HG03575 (cell line): Measurements from ENCODE around the gene TMEM126A.
A peak's percentile ranks its signal among the peaks of the same experiment; 100 is the strongest.
"Not testable (repeated sequence)": the region's sequence is repeated elsewhere in the genome, so short reads cannot be mapped to it uniquely, and the experiment has no call there.

Source experiments
- ATAC-seq: cut with Tn5 transposase; IDR thresholded peaks from one replicate; pipeline ENCODE4 v1.9.1; 2021; ENCODE audit not compliant: unreplicated experiment, insufficient number of reproducible peaks, low FRiP score; ENCODE audit errors: extremely low read depth

TMEM126A gene

DNA sequence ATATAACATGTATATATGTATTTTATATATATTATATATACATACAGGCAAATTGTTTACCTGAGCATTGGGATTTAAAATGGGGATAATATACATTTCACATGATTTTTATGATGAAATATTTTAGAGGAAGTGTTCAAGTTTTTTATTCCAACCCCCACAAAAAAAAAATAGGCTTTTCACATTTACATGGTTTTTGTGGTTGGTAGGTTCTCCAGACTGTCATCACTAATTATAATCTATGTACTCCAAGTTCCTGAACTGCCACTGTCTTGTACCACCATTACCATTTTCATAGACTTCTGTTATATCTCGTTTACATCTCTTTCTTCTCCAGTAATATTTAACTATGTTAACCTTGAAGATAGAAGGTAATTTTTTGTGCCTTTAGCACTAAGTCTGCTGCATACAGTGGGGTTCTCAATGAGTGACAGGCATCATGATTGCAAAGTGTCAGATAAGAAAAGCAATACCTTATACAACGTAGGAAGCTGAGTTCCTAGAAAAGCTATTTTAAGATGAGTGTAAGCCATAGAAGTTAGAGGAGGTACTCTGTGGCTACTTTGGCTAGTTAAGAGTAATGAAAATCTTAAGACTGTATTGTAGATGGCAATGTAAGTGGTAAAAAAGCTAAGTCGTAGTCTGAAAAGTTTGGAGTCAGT lies 5.2 kb downstream of the TMEM126A start:
- no peak for ATAC-seq

DNA sequence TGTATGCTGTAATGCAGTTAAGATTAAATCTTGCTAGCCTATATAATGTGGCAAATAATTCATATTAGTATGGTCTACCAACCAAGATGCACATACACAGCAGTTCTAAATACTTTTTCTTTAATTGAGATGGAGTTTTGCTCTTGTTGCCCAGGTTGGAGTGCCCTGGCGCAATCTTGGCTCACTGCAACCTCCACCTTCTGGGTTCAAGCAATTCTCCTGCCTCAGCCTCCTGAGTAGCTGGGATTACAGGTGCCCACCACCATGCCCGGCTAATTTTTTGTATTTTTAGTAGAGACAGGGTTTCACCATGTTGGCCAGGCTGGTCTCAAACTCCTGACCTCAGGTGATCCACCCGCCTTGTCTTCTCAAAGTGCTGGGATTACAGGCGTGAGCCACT lies 6.6 kb downstream of the TMEM126A start:
- not testable (repeated sequence) for ATAC-seq

GRCh38 chr11:85656777-85657176 lies 9.0 kb downstream of the TMEM126A start:
- no peak for ATAC-seq

GRCh38 chr11:85658180-85658579 lies 10.4 kb downstream of the TMEM126A start:
- no peak for ATAC-seq

DNA sequence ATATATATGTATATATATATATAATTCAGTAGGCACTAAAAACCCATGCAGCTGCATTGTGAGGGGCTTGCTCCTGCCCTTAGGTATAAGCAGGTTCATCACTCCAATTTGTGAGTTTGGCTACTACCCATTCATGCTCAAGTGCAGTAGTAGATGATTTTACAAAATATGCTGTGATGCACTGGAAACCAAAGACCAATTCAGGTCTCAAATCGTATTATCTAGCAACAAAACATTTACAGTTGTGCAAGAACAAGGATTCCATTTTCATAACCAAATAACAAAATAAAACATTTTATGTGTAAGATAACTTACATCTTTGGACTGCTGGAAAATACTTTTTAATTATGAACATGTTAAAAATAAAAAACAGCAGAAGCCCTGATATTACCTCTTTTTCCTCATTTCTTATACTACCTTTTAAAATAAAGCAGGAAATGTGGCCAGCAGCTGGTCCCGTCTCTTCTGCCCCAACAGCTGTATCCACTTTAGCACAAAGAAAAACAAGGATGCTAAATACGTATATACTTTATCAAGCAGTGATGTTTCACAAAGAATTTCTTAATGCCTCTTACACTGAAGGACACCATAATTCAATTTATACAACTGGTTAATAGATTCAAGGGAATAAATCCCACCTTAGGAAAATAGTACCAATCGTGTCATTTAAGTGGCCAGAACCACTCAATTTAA lies 14.4 kb downstream of the TMEM126A start:
- ATAC-seq = no peak

- no peak for ATAC-seq
Observed at GRCh38 chr11:85663080-85663752, 15.4 kb downstream of the TMEM126A start.

GRCh38 chr11:85663753-85664614 lies 16.2 kb downstream of the TMEM126A start:
- peak; percentile 33 for ATAC-seq

GRCh38 chr11:85664615-85665481 lies 17.1 kb downstream of the TMEM126A start, which contains the start of gene CREBZF:
Gene CREBZF, minus strand, starts transcription at chr11:85665129. Its CDS starts 254 bp downstream, at chr11:85664875.
- ATAC-seq = peak; percentile 73

- ATAC-seq = no peak
Observed at GRCh38 chr11:85665733-85666132, 18.0 kb downstream of the TMEM126A start.

GRCh38 chr11:85666687-85667086 lies 18.9 kb downstream of the TMEM126A start:
- ATAC-seq = no peak

- ATAC-seq = no peak
Observed at GRCh38 chr11:85668157-85668556, 20.4 kb downstream of the TMEM126A start.

DNA sequence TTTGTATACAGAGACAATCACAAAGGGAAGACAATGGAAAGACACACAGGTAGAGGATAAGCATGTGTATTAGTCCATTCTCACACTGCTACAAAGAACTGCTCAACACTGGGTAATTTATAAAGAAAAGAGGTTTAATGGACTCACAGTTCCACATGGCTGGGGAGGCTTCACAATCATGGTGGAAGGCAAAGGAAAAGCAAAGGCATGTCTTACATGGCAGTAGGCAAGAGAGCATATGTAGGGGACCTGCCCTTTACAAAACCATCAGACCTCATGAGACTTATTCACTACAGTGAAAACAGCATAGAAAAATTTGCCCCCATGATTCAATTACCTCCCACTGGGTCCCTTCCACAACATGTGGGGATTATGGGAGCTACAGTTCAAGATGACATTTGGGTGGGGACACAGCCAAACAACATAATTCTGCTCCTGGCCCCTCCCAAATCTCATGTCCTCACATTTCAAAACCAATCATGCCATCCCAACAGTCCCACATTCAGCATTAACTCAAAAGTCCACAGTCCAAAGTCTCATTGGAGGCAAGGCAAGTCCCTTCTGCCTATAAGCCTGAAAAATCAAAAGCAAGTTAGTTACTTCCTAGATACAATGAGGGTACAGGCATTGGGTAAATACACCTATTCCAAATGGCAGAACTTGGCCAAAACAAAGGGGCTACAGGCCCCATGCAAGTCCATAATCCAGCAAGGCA lies 23.3 kb downstream of the TMEM126A start:
- ATAC-seq = not testable (repeated sequence)

DNA sequence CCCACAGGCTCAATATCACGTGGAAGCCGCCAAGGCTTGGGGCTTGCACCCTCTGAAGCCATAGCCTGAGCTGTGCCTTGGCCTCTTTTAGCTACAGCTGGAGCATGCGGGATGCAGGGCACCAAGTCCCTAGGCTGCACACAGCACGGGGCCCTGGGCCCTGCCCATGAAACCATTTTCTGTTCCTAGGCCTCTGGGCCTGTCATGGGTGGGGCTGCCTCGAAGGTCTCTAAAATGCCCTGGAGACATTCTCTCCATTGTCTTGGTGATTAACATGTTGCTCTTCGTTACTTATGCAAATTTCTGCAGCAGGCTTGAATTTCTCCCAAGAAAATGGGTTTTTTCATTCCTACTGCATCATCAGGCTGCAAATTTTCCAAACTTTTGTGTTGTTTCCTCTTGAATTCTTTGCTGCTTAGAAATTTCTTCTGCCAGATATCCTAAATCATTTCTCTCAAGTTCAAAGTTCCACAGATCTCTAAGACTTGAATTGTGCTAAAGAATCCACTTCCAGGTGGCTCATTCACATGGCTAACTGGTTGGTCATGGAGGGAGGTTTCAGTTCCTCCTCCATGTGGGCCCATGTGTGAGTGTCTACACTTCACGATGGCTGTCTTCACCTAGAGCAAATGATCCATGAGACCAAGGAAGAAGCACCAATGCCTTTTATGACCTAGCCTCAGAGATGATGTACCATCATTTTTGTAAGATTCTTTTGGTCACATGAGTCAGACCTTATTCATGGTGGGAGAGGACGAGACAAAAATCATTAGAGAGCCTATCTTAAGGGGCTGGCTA lies 24.5 kb downstream of the TMEM126A start:
- no peak for ATAC-seq

- ATAC-seq = no peak
Observed at GRCh38 chr11:85673393-85673792, 25.6 kb downstream of the TMEM126A start.

DNA sequence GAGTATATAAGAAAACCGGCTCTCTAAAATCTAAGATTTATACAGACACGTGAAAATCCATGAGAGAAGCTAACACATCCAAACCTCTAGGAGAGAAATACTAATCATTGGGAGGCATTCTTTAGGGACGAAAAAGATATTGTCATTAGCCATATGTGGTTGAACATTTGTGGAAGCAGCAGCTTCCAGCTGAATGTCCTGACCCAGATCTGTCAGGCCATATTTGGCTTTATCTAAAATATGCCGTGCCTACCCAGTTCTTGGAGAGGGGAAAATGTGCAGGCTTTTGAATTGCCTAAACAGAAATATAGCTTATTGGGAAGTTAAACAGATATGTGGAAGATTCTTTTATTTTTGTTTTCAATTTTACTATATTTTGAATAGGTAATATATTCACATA lies 31.8 kb downstream of the TMEM126A start:
- ATAC-seq = no peak

GRCh38 chr11:85680897-85681296 lies 33.1 kb downstream of the TMEM126A start:
- no peak for ATAC-seq
